GM23338 (cell line): ENCODE measurements around the gene CD6. TPM values are rescaled to one million over a fixed set of nuclear protein-coding genes. Genes with fewer than 3 reads are reported as not detected.

Experiments used
- ATAC-seq: fragments of 200-7000 bp; cut with Tn5 transposase; 3 replicates; pipeline ENCODE4 v1.9.1; 2020
- DNase-seq: peaks from one replicate; pipeline ENCODE4 v3.0.0-alpha.2; 2015; ENCODE audit warnings: low spot score
- H2AFZ ChIP-seq: fragments of 200-600 bp; sonication (generic); 2 replicates; pipeline ENCODE4 v1.8.0; 2016; ENCODE audit warnings: antibody characterized with exemption, mild to moderate bottlenecking, moderate library complexity
- H3F3A ChIP-seq: fragments of 200-600 bp; sonication (generic); replicated peaks from 2 replicates; pipeline ENCODE4 v1.8.0; 2017; ENCODE audit warnings: antibody characterized with exemption, mixed run types, low read depth
- H3K27ac ChIP-seq: fragments of 200-600 bp; sonication (generic); 2 replicates; pipeline ENCODE4 v1.6.1; 2016; ENCODE audit warnings: low read depth
- H3K27me3 ChIP-seq: fragments of 200-600 bp; sonication (generic); 2 replicates; pipeline ENCODE4 v1.8.0; 2016; ENCODE audit warnings: mild to moderate bottlenecking, mixed run types, moderate library complexity; ENCODE audit not compliant: insufficient read depth
- H3K36me3 ChIP-seq: fragments of 200-600 bp; sonication (generic); 2 replicates; pipeline ENCODE4 v1.8.0; 2016; ENCODE audit warnings: mild to moderate bottlenecking; ENCODE audit not compliant: insufficient read depth
- H3K4me1 ChIP-seq: fragments of 200-600 bp; sonication (generic); 2 replicates; pipeline ENCODE4 v1.8.0; 2016; ENCODE audit warnings: mild to moderate bottlenecking, moderate library complexity; ENCODE audit not compliant: insufficient read depth
- H3K4me2 ChIP-seq: fragments of 200-600 bp; sonication (generic); 2 replicates; pipeline ENCODE4 v1.7.1; 2017; ENCODE audit warnings: mixed run types
- H3K4me3 ChIP-seq: fragments of 200-600 bp; sonication (generic); 2 replicates; pipeline ENCODE4 v1.6.1; 2016; ENCODE audit warnings: mixed run types
- H3K79me2 ChIP-seq: fragments of 200-600 bp; sonication (generic); replicated peaks from 2 replicates; pipeline ENCODE4 v1.8.0; 2017; ENCODE audit warnings: mild to moderate bottlenecking; ENCODE audit not compliant: insufficient read depth
- H3K9me2 ChIP-seq: fragments of 200-600 bp; sonication (generic); 2 replicates; pipeline ENCODE4 v1.8.0; 2017; ENCODE audit not compliant: insufficient read depth
- H4K20me1 ChIP-seq: fragments of 200-600 bp; sonication (generic); replicated peaks from 2 replicates; pipeline ENCODE4 v1.8.0; 2017; ENCODE audit warnings: mild to moderate bottlenecking; ENCODE audit not compliant: insufficient read depth
- H3K27ac Mint-ChIP-seq: 2 replicates; pipeline ENCODE4 v1.8.0; 2020; ENCODE audit warnings: inconsistent platforms, mild to moderate bottlenecking, moderate library complexity, mixed read lengths
- H3K27me3 Mint-ChIP-seq: 3 replicates; pipeline ENCODE4 v1.8.0; 2022; ENCODE audit warnings: low read depth, mild to moderate bottlenecking, moderate library complexity, mixed read lengths, inconsistent platforms; ENCODE audit not compliant: insufficient read depth, poor library complexity
- H3K36me3 Mint-ChIP-seq: 3 replicates; pipeline ENCODE4 v1.8.0; 2021; ENCODE audit warnings: low read depth, mild to moderate bottlenecking, inconsistent platforms, moderate library complexity, mixed read lengths
- H3K4me1 Mint-ChIP-seq: 3 replicates; pipeline ENCODE4 v1.8.0; 2020; ENCODE audit warnings: mild to moderate bottlenecking, inconsistent platforms, mixed read lengths
- H3K4me3 Mint-ChIP-seq: 3 replicates; pipeline ENCODE4 v1.8.0; 2021; ENCODE audit warnings: moderate library complexity, mild to moderate bottlenecking, inconsistent platforms, mixed read lengths
- H3K9me3 Mint-ChIP-seq: 3 replicates; pipeline ENCODE4 v1.8.0; 2020; ENCODE audit warnings: moderate library complexity, mild to moderate bottlenecking, inconsistent platforms, mixed read lengths
- CREB1 ChIP-seq: fragments of 250-450 bp; sonication (Bioruptor Pico); IDR thresholded peaks from 2 replicates; pipeline ENCODE4 v1.5.0; 2020; ENCODE audit warnings: low read depth, mild to moderate bottlenecking, moderate library complexity
- EZH2phosphoT487 ChIP-seq: fragments of 200-600 bp; sonication (generic); IDR thresholded peaks from one replicate; pipeline ENCODE4 v1.8.1; 2018; ENCODE audit warnings: antibody characterized with exemption; ENCODE audit not compliant: unreplicated experiment
- JUNB ChIP-seq: IDR thresholded peaks from one replicate; pipeline ENCODE4 v1.6.1; 2016; ENCODE audit warnings: antibody characterized with exemption; ENCODE audit not compliant: unreplicated experiment
- NANOG ChIP-seq: IDR thresholded peaks from 2 replicates; pipeline ENCODE4 v1.6.1; 2016; ENCODE audit warnings: antibody characterized with exemption, borderline replicate concordance
- POLR2AphosphoS5 ChIP-seq: IDR thresholded peaks from 2 replicates; pipeline ENCODE4 v1.6.1; 2016; ENCODE audit warnings: antibody characterized with exemption, low read depth
- STAT1 ChIP-seq: IDR thresholded peaks from one replicate; pipeline ENCODE4 v1.6.1; 2016; ENCODE audit warnings: antibody characterized with exemption; ENCODE audit not compliant: unreplicated experiment
- polyA plus RNA-seq: library from polyadenylated mRNA; unstranded; fragments of >200 nt; fragmentation: Nextera tagmentation; extraction: Ambion mirVana; gene quantifications from 2 replicates; pipeline ENCODE4 v1.2.1, GENCODE V29; 2016
- total RNA-seq: library from RNA; depleted of rRNA; stranded (reverse); fragments of >200 nt; shearing (Covaris generic); gene quantifications from 2 replicates; pipeline ENCODE4 v1.2.3, GENCODE V29; 2014
- TF ChIP-seq, protein P1 (sequence below): IDR thresholded peaks from 2 replicates; pipeline ENCODE4 v1.6.1; 2016; ENCODE audit warnings: antibody characterized with exemption
- TF ChIP-seq, protein P2 (sequence below): IDR thresholded peaks from one replicate; pipeline ENCODE4 v1.6.1; 2018; ENCODE audit warnings: antibody characterized with exemption; ENCODE audit not compliant: unreplicated experiment
- TF ChIP-seq, protein P3 (sequence below), 2 experiments: fragments of 200-600 bp in 1 of 2; sonication (generic) in 1 of 2; conservative IDR thresholded peaks; 2 replicates each; pipeline versions ENCODE4 v1.5.1 to v1.6.1; 2016 to 2017; ENCODE audit warnings: antibody characterized with exemption in 2 of 2, low read depth in 2 of 2, mild to moderate bottlenecking in 2 of 2, moderate library complexity in 1 of 2

CD6 gene
- total and polyA plus RNA-seq, 2 experiments from 2014 or later: 0.49 TPM; not detected in 1

DNA sequence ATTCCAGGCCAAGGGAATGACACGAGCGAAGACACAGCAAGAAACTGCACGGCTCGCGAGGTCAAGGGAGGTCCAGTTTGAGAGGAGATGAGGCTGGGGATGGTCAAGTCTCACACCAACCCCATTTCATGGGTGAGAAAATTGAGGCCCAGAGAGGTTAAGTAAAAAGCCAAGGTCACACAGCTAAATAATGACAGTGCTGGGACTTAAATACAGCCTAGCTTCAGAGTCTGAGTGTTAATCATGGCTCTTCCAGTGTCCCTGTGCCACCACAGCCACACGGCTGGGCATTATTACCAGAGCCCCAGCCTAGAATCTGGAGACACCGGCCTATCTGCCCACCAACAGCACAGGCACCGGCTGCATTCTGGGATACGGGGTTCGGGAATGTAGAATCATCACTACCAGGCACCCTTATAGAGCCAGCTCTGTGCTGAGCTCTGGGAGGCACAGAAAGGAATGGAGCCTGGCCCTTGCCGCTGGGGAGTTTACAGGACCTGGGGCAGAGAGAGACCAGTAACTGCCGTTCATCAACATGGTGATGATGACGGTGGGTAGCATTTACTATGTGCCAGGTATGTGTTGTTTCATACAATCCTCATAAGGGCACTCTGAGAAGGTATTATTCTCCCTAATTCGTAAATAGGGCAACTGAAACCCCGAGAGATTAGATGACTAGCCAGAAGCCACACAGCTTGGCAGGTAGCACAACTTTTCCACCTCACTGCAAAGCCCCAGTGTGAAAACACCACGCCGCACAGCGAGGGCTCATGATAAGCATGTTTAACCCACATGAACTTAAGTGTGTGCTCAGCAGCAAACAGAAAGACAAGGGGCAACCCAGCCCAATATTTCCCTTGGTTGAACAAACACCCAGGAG, 51.8 kb downstream of the CD6 start:
- Histone ChIP-seq H3K4me1 (peaks cover 10% of the 10 kb centered on the region; the same call in 1 of the 2 replicates), H3K36me3 (no peaks in the 10 kb centered on the region), H3K79me2 (no peaks in the 10 kb centered on the region), H3K4me3 (no peak overlapping the region), H3K27ac (no peak overlapping the region), H3K27me3 (no peaks in the 10 kb centered on the region), H3F3A (no peaks in the 10 kb centered on the region), H3K4me2 (no peak overlapping the region), H3K9me2 (no peaks in the 10 kb centered on the region), H4K20me1 (no peaks in the 10 kb centered on the region), H2AFZ (no peak overlapping the region)
- ATAC-seq: no peak
- H3K27me3 Mint-ChIP-seq: peaks cover 25% of the 10 kb centered on the region
- TF ChIP-seq STAT1 (no peak), NANOG (no peak), JUNB (no peak), POLR2AphosphoS5 (no peak), EZH2phosphoT487 (no peak), CREB1 (CRISPR knock-in tag) (no peak)
- TF ChIP-seq, protein P1, sequence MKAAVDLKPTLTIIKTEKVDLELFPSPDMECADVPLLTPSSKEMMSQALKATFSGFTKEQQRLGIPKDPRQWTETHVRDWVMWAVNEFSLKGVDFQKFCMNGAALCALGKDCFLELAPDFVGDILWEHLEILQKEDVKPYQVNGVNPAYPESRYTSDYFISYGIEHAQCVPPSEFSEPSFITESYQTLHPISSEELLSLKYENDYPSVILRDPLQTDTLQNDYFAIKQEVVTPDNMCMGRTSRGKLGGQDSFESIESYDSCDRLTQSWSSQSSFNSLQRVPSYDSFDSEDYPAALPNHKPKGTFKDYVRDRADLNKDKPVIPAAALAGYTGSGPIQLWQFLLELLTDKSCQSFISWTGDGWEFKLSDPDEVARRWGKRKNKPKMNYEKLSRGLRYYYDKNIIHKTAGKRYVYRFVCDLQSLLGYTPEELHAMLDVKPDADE: no peak
- TF ChIP-seq, protein P2, sequence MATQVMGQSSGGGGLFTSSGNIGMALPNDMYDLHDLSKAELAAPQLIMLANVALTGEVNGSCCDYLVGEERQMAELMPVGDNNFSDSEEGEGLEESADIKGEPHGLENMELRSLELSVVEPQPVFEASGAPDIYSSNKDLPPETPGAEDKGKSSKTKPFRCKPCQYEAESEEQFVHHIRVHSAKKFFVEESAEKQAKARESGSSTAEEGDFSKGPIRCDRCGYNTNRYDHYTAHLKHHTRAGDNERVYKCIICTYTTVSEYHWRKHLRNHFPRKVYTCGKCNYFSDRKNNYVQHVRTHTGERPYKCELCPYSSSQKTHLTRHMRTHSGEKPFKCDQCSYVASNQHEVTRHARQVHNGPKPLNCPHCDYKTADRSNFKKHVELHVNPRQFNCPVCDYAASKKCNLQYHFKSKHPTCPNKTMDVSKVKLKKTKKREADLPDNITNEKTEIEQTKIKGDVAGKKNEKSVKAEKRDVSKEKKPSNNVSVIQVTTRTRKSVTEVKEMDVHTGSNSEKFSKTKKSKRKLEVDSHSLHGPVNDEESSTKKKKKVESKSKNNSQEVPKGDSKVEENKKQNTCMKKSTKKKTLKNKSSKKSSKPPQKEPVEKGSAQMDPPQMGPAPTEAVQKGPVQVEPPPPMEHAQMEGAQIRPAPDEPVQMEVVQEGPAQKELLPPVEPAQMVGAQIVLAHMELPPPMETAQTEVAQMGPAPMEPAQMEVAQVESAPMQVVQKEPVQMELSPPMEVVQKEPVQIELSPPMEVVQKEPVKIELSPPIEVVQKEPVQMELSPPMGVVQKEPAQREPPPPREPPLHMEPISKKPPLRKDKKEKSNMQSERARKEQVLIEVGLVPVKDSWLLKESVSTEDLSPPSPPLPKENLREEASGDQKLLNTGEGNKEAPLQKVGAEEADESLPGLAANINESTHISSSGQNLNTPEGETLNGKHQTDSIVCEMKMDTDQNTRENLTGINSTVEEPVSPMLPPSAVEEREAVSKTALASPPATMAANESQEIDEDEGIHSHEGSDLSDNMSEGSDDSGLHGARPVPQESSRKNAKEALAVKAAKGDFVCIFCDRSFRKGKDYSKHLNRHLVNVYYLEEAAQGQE: no peak
- TF ChIP-seq, protein P3, sequence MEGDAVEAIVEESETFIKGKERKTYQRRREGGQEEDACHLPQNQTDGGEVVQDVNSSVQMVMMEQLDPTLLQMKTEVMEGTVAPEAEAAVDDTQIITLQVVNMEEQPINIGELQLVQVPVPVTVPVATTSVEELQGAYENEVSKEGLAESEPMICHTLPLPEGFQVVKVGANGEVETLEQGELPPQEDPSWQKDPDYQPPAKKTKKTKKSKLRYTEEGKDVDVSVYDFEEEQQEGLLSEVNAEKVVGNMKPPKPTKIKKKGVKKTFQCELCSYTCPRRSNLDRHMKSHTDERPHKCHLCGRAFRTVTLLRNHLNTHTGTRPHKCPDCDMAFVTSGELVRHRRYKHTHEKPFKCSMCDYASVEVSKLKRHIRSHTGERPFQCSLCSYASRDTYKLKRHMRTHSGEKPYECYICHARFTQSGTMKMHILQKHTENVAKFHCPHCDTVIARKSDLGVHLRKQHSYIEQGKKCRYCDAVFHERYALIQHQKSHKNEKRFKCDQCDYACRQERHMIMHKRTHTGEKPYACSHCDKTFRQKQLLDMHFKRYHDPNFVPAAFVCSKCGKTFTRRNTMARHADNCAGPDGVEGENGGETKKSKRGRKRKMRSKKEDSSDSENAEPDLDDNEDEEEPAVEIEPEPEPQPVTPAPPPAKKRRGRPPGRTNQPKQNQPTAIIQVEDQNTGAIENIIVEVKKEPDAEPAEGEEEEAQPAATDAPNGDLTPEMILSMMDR (conservative IDR thresholded peaks at IDR 0.05; ENCODE audit: low read depth in 2 of 2): no peak
- H3K9me3 Mint-ChIP-seq: no peaks in the 10 kb centered on the region
- H3K4me1 Mint-ChIP-seq: peaks cover 26% of the 10 kb centered on the region
- no peak overlapping the region for H3K27ac Mint-ChIP-seq
- no peak for DNase-seq
- no peak overlapping the region for H3K4me3 Mint-ChIP-seq
- H3K36me3 Mint-ChIP-seq: no peaks in the 10 kb centered on the region
